Measurements from ENCODE around the gene TAGLN.
"Not testable (repeated sequence)": the region's sequence is repeated elsewhere in the genome, so short reads cannot be mapped to it uniquely, and the experiment has no call there.

The TAGLN gene

GRCh38 chr11:117197006-117197405 lies 2.2 kb upstream of the TAGLN start:
- DNase-seq, result no peak

- DNase-seq, result peak; percentile 17
Measured at GRCh38 chr11:117197516-117198456, 1.4 kb upstream of the TAGLN start.

- DNase-seq, result no peak
Measured at GRCh38 chr11:117198613-117199012, 557 bp upstream of the TAGLN start.

- DNase-seq, result no peak
Measured at GRCh38 chr11:117199916-117200812, 994 bp downstream of the TAGLN start.

- no peak for DNase-seq
Measured at GRCh38 chr11:117200813-117201657, 1.9 kb downstream of the TAGLN start.

GRCh38 chr11:117201658-117202305 lies 2.6 kb downstream of the TAGLN start:
- DNase-seq, result no peak

GRCh38 chr11:117202386-117203068 lies 3.4 kb downstream of the TAGLN start:
- no peak for DNase-seq

- DNase-seq, result no peak
Measured at GRCh38 chr11:117203069-117203407, 3.9 kb downstream of the TAGLN start.

- DNase-seq, result no peak
Measured at GRCh38 chr11:117204283-117205080, 5.3 kb downstream of the TAGLN start.

GRCh38 chr11:117205211-117205818 lies 6.1 kb downstream of the TAGLN start:
- no peak for DNase-seq

GRCh38 chr11:117206111-117206510 lies 6.9 kb downstream of the TAGLN start:
- DNase-seq, result not testable (repeated sequence)

- DNase-seq, result not testable (repeated sequence)
Measured at GRCh38 chr11:117206859-117207258, 7.7 kb downstream of the TAGLN start.

GRCh38 chr11:117207481-117207880 lies 8.3 kb downstream of the TAGLN start:
- DNase-seq, result not testable (repeated sequence)

GRCh38 chr11:117208710-117209109 lies 9.5 kb downstream of the TAGLN start:
- DNase-seq, result not testable (repeated sequence)

GRCh38 chr11:117209351-117210125 lies 10.4 kb downstream of the TAGLN start:
- DNase-seq, result not testable (repeated sequence)

- DNase-seq, result no peak
Measured at GRCh38 chr11:117210620-117211019, 11.4 kb downstream of the TAGLN start.

GRCh38 chr11:117212697-117213355 lies 13.7 kb downstream of the TAGLN start:
- no peak for DNase-seq

GRCh38 chr11:117214404-117215110 lies 15.4 kb downstream of the TAGLN start:
- DNase-seq, result no peak
